Keratinocyte (primary cell): Measurements from ENCODE around the gene FYTTD1. TPM values are rescaled to one million over a fixed set of nuclear protein-coding genes. Genes with fewer than 3 reads are reported as not detected.

Source experiments
- DNase-seq: peaks from one replicate; pipeline ENCODE4 v3.0.0-alpha.2; 2011; ENCODE audit warnings: low read depth, missing footprints, low spot score
- FAIRE-seq: peaks from 2 replicates; lab custom pipeline; 2011; peaks lifted over from hg19 to GRCh38; lab: Jason Lieb, UNC
- H2AFZ ChIP-seq: 2 replicates; pipeline ENCODE4 v1.6.0; 2012; ENCODE audit warnings: low read length, control low read depth, inconsistent platforms; ENCODE audit not compliant: control insufficient read depth
- H3K27ac ChIP-seq: 2 replicates; pipeline ENCODE4 v1.5.1; 2011; ENCODE audit warnings: low read length; ENCODE audit not compliant: control insufficient read depth, insufficient read depth
- H3K27me3 ChIP-seq: 3 replicates; pipeline ENCODE4 v1.6.0; 2011; ENCODE audit warnings: low read length; ENCODE audit not compliant: control insufficient read depth, insufficient read depth; ENCODE audit errors: extremely low read depth
- H3K36me3 ChIP-seq, 2 experiments: 2 replicates in 1 of 2; 3 replicates in 1 of 2; pipeline ENCODE4 v1.5.1; 2011; ENCODE audit warnings: low read length in 2 of 2, mild to moderate bottlenecking in 1 of 2; ENCODE audit not compliant: control insufficient read depth in 2 of 2, insufficient read depth in 2 of 2; ENCODE audit errors: extremely low read depth in 1 of 2
- H3K4me1 ChIP-seq: 3 replicates; pipeline ENCODE4 v1.5.1; 2011; ENCODE audit warnings: low read length; ENCODE audit not compliant: control insufficient read depth, insufficient read depth; ENCODE audit errors: extremely low read depth
- H3K4me2 ChIP-seq: 3 replicates; pipeline ENCODE4 v1.6.0; 2011; ENCODE audit warnings: low read depth, low read length; ENCODE audit not compliant: control insufficient read depth, insufficient read depth; ENCODE audit errors: extremely low read depth
- H3K4me3 ChIP-seq, 3 experiments: fragments of 200-600 bp in 1 of 3; sonication (generic) in 1 of 3; 2 replicates in 2 of 3; 3 replicates in 1 of 3; pipeline ENCODE4 v1.5.1; 2011 to 2016; ENCODE audit warnings: low read length in 3 of 3, mild to moderate bottlenecking in 3 of 3, control low read depth in 2 of 3, inconsistent platforms in 1 of 3, low read depth in 1 of 3, mixed read lengths in 1 of 3, mixed run types in 1 of 3, moderate library complexity in 1 of 3; ENCODE audit not compliant: control insufficient read depth in 2 of 3, insufficient read depth in 2 of 3; ENCODE audit errors: extremely low read depth in 1 of 3
- H3K79me2 ChIP-seq: 2 replicates; pipeline ENCODE4 v1.6.0; 2012; ENCODE audit warnings: low read length; ENCODE audit not compliant: control insufficient read depth, insufficient read depth
- H3K9ac ChIP-seq: 3 replicates; pipeline ENCODE4 v1.6.0; 2011; ENCODE audit warnings: low read length; ENCODE audit not compliant: control insufficient read depth, insufficient read depth; ENCODE audit errors: extremely low read depth
- H3K9me1 ChIP-seq: 3 replicates; pipeline ENCODE4 v1.6.0; 2011; ENCODE audit warnings: low read length; ENCODE audit not compliant: control insufficient read depth, insufficient read depth; ENCODE audit errors: extremely low read depth
- H3K9me3 ChIP-seq: 2 replicates; pipeline ENCODE4 v1.5.1; 2012; ENCODE audit warnings: low read depth, low read length; ENCODE audit not compliant: control insufficient read depth
- H4K20me1 ChIP-seq: 3 replicates; pipeline ENCODE4 v1.6.0; 2011; ENCODE audit warnings: low read length; ENCODE audit not compliant: control insufficient read depth, insufficient read depth; ENCODE audit errors: extremely low read depth
- EZH2 ChIP-seq: IDR thresholded peaks from one replicate; pipeline ENCODE4 v1.6.1; 2012; ENCODE audit warnings: inconsistent platforms, mild to moderate bottlenecking, low read length, moderate library complexity
- dilution Hi-C: fragments of 300-500 bp; cut with MboI; formaldehyde crosslinking; loops from one replicate; pipeline ENCODE4 v1.7.0; 2020; ENCODE audit warnings: low sequenced_read_pairs; ENCODE audit not compliant: extremely low pct_ligation_motif_present
- polyA plus RNA-seq, 5 experiments: library from polyadenylated mRNA; depleted of rRNA in 3 of 5; stranded (reverse) in 3 of 5; stranded (forward) in 1 of 5; unstranded in 1 of 5; fragments of >200 nt; gene quantifications; 1 replicate in 1 of 5; 2 replicates in 3 of 5; 3 replicates in 1 of 5; pipeline versions ENCODE4 v1.2.1 to v1.2.3, GENCODE V29; 2011 to 2012; ENCODE audit warnings: missing spikeins in 2 of 5, low read depth in 1 of 5, low replicate concordance in 1 of 5
- TF ChIP-seq, protein P1 (sequence below), 3 experiments: IDR thresholded peaks in 1 of 3; conservative IDR thresholded peaks in 1 of 3; optimal IDR thresholded peaks in 1 of 3; 2 replicates in 2 of 3; 3 replicates in 1 of 3; pipeline versions ENCODE3 to v1.5.1; 2011; ENCODE audit warnings: low read length in 3 of 3, mild to moderate bottlenecking in 3 of 3, moderate library complexity in 2 of 3, control low read depth in 1 of 3, inconsistent platforms in 1 of 3; ENCODE audit not compliant: insufficient read depth in 2 of 3; ENCODE audit errors: extremely low read depth in 1 of 3

Gene FYTTD1
- polyA plus RNA-seq, 1 donor (not counting 4 experiments of a cell fraction or from before 2014, with no cell fraction given): 48.0 TPM

DNA sequence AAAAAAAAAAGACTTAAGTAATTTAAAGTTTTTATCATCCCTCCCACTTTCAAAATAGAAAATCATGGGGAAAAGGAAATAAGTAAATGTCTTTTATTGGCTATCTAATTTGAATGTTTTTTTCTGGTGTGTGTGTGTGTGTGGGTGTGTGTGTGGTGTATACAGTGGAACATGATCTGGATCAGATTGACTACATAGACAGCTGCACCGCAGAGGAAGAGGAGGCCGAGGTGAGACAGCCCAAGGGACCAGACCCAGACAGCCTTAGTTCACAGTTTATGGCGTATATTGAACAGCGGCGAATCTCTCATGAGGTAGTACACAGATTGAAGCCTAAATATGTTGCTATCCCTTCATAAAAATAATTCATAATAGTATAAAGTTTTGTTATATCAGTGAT, 85.8 kb downstream of the FYTTD1 start:
- peaks cover 10 to 14% of the 10 kb centered on the region in 2 experiments for H3K36me3 ChIP-seq
- DNase-seq: no peak
- dilution Hi-C loops: no loop called here
- H3K4me3 ChIP-seq: no peak overlapping the region
- H3K9ac ChIP-seq: no peak overlapping the region
- H4K20me1 ChIP-seq: no peaks in the 10 kb centered on the region
- H3K27me3 ChIP-seq: no peaks in the 10 kb centered on the region
- no peaks in the 10 kb centered on the region for H3K79me2 ChIP-seq
- TF ChIP-seq EZH2: no peak
- TF ChIP-seq, protein P1, sequence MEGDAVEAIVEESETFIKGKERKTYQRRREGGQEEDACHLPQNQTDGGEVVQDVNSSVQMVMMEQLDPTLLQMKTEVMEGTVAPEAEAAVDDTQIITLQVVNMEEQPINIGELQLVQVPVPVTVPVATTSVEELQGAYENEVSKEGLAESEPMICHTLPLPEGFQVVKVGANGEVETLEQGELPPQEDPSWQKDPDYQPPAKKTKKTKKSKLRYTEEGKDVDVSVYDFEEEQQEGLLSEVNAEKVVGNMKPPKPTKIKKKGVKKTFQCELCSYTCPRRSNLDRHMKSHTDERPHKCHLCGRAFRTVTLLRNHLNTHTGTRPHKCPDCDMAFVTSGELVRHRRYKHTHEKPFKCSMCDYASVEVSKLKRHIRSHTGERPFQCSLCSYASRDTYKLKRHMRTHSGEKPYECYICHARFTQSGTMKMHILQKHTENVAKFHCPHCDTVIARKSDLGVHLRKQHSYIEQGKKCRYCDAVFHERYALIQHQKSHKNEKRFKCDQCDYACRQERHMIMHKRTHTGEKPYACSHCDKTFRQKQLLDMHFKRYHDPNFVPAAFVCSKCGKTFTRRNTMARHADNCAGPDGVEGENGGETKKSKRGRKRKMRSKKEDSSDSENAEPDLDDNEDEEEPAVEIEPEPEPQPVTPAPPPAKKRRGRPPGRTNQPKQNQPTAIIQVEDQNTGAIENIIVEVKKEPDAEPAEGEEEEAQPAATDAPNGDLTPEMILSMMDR (optimal IDR thresholded peaks at IDR 0.05 in 1 of 3, IDR thresholded peaks at IDR 0.05 in 1 of 3, conservative IDR thresholded peaks at IDR 0.05 in 1 of 3; ENCODE audit: extremely low read depth in 1 of 3, insufficient read depth in 2 of 3, low read length in 3 of 3): no peak
- H3K4me2 ChIP-seq: no peak overlapping the region
- FAIRE-seq: no peak
- H2AFZ ChIP-seq: no peak overlapping the region
- H3K4me1 ChIP-seq: no peaks in the 10 kb centered on the region
- H3K9me1 ChIP-seq: no peaks in the 10 kb centered on the region
- no peak overlapping the region for H3K27ac ChIP-seq
- no peaks in the 10 kb centered on the region for H3K9me3 ChIP-seq

DNA sequence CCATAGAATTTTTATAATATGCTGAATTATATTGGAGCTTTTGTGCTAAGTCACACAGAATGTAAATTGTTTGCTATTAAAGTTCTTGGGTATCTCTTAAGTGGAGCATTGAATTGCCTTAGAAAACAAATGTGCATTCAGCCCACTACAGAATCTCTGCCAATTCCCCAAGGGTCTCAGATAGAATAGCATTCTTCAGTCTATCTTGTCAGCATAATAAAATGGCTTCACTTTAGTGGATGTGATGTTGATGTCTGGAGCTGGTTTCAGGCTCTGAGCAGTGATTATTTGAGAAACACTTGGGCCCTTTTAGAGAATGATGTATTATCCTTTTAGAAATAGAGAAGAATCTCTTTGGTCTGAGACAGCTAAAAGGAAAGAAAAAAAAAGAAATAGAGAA, 86.6 kb downstream of the FYTTD1 start:
- dilution Hi-C loops: no loop called here
- no peaks in the 10 kb centered on the region for H3K9me3 ChIP-seq
- peaks cover 10 to 16% of the 10 kb centered on the region in 2 experiments for H3K36me3 ChIP-seq
- FAIRE-seq (no peak), DNase-seq (no peak)
- no peaks in the 10 kb centered on the region for H4K20me1 ChIP-seq
- H3K79me2 ChIP-seq: no peaks in the 10 kb centered on the region
- H3K9me1 ChIP-seq: no peaks in the 10 kb centered on the region
- no peak overlapping the region for H2AFZ ChIP-seq
- H3K27me3 ChIP-seq: no peaks in the 10 kb centered on the region
- no peak overlapping the region for H3K9ac ChIP-seq
- H3K4me3 ChIP-seq: no peak overlapping the region
- H3K4me2 ChIP-seq: no peak overlapping the region
- TF ChIP-seq, protein P1 (optimal IDR thresholded peaks at IDR 0.05 in 1 of 3, IDR thresholded peaks at IDR 0.05 in 1 of 3, conservative IDR thresholded peaks at IDR 0.05 in 1 of 3; ENCODE audit: extremely low read depth in 1 of 3, insufficient read depth in 2 of 3, low read length in 3 of 3): no peak
- no peak for TF ChIP-seq EZH2
- no peak overlapping the region for H3K27ac ChIP-seq
- no peaks in the 10 kb centered on the region for H3K4me1 ChIP-seq

Other genes with a start within 250 kb of the FYTTD1 start
- 29.2 to 30.8 TPM (median 30.2 TPM) in 3 replicates for gene BDH1, start 193.9 kb upstream of the FYTTD1 start, polyA plus RNA-seq
- gene RUBCN, start 13.0 kb upstream of the FYTTD1 start, polyA plus RNA-seq: 8.1 to 15.4 TPM (median 8.9 TPM) in 3 replicates
- gene LRCH3, start 41.4 kb downstream of the FYTTD1 start, polyA plus RNA-seq: 31.6 to 50.2 TPM (median 47.4 TPM) in 3 replicates
- 880 to 1,184 TPM (median 885 TPM) in 3 replicates for gene RPL35A, start 200.3 kb downstream of the FYTTD1 start, polyA plus RNA-seq
- gene LMLN, start 210.3 kb downstream of the FYTTD1 start, polyA plus RNA-seq: 5.0 to 5.5 TPM (median 5.2 TPM) in 3 replicates